HG02571 (cell line): ENCODE results near the gene ADCK1.
"Not testable (repeated sequence)": the region's sequence is repeated elsewhere in the genome, so short reads cannot be mapped to it uniquely, and the experiment has no call there.

Source experiments
- ATAC-seq: cut with Tn5 transposase; IDR thresholded peaks from one replicate; pipeline ENCODE4 v1.9.1; 2021; ENCODE audit warnings: mild to moderate bottlenecking, moderate library complexity; ENCODE audit not compliant: unreplicated experiment

ADCK1 gene

GRCh38 chr14:77805706-77806105 is 5.8 kb downstream of the ADCK1 start:
- ATAC-seq, result no peak

DNA sequence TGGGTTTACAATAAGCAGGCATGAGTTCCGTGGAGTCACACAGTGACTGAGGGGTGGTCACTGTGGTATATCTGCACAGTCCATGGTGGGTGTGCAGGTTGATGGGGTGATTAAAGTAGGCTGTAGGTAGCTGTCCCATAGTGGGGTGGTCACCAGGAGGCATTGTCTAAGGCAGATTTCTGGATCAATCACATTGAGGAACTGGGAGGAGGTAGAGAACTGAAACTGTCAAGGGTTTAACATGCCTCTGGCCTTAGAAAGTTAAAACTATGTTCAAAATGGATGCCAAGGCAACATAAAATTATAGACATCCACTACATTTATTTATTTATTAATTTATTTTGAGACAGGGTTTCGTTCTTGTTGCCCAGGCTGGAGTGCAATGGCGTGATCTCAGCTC is 8.3 kb downstream of the ADCK1 start:
- no peak for ATAC-seq

DNA sequence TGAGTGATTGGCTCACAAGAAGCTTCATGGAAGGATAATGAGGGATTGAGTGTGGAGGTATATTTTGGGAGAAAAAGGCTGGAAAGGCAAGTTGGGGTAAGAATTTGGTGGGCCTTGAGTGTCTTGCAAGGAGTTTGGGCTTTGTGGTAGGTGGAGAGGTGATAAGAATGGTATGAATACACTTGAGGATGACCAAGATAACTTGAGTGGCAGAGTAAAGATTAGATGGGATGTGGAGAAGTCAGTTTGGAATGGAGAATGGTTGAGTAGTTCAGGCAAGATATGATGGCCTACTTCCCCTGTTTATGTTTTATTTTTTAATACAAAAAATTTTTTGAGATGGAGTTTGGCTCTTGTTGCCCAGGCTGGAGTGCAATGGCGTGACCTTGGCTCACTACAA is 9.1 kb downstream of the ADCK1 start:
- ATAC-seq, result no peak

DNA sequence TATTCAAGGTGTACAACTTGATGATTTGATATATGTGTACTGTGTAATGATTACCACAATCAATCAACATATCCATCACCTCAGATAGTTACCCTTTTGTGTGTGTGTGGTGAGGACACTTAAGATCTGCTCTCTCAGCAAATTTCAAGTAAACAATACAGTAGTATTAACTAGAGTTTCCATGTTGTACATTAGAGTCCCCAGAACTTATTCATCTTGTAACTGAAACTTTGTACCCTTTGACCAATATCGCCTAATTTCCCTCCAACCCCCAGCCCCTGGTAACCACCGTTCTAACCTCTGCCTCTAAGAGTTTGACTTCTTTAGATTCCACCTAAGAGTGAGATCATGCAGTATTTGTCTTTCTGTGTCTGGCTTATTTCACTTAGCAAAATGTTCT is 12.1 kb downstream of the ADCK1 start:
- ATAC-seq, result peak; percentile 66

DNA sequence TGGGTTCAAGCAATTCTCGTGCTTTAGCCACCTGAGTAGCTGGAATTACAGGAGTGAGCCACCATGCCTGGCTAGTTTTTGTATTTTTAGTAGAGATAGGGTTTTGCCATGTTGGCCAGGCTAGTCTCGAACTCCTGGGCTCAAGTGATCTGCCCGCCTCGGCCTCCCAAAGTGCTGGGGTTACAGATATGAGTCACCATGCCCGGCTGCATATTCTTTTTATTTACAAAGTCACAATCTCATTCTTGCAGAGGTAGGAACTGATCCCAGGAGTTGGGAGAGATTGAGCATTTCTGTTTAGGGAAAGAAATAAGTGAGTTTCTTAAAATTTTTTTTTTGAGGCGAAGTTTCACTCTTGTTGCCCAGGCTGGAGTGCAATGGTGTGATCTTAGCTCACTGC is 12.8 kb downstream of the ADCK1 start:
- ATAC-seq, result not testable (repeated sequence)

- no peak for ATAC-seq
These were observed 22.4 kb downstream of the ADCK1 start for GRCh38 chr14:77822307-77822706.

DNA sequence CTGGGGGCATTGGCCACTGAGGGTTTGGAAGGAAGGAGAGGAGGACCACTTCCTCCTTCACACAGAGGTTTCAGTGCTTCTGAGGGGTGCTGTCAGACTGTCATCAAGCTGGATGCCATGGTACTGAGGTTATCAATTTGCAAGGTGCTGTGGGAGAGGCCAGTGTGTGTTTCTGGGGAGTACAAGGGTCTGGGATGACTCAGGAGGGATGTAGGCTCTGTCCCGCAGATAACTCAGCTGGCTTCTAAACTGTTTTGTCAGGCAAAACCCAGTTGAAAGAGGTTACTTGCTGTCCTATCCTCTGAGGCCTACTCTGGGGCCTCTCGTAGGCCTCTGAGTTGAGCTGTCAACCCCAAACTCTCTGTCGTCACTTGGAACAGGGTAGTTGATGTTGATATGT is 22.8 kb downstream of the ADCK1 start:
- ATAC-seq, result no peak

GRCh38 chr14:77823378-77823777 is 23.5 kb downstream of the ADCK1 start:
- ATAC-seq, result no peak

GRCh38 chr14:77825895-77826519 is 26.1 kb downstream of the ADCK1 start:
- no peak for ATAC-seq

DNA sequence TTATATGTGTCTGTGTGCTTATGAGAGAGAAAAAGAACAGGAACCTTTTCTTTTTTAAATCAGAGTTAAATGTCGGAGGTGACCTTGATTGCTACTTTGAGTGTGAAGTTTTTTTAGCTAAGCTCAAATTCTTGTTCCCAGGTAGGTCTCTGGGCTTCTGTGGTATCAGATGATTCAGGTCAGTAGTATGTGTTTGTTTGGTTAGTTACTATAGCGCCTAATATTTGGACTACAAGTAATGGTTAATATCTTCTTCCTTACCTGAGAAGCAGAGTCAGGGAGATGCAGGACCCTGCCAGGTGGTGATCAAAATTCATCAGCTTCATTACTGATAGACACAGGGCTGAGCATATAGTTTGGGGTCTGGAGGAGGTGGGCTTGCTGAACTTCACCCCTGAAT is 30.8 kb downstream of the ADCK1 start:
- ATAC-seq, result no peak

DNA sequence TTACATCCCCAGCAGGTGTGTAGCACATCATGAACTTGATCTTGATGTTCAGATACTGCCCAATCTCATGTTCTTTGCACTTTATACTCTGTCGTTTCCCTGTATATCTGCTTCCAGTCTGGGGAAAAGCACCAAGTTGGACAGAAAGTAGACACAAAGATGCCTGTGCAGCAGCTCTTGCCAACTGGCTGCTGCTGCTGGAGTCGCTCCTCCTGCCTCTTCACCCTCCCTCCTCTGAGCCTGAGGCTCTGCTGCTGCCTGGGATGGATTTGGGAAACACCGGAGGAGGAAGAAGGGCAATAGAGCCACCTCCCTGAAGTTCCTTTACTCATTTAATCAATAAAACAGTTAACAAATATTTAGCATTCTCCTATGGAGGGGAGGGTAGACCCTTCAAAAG is 32.4 kb downstream of the ADCK1 start:
- no peak for ATAC-seq

- ATAC-seq, result no peak
These were observed 38.0 kb downstream of the ADCK1 start for GRCh38 chr14:77837926-77838325.

- ATAC-seq, result no peak
These were observed 39.1 kb downstream of the ADCK1 start for GRCh38 chr14:77838831-77839511.

DNA sequence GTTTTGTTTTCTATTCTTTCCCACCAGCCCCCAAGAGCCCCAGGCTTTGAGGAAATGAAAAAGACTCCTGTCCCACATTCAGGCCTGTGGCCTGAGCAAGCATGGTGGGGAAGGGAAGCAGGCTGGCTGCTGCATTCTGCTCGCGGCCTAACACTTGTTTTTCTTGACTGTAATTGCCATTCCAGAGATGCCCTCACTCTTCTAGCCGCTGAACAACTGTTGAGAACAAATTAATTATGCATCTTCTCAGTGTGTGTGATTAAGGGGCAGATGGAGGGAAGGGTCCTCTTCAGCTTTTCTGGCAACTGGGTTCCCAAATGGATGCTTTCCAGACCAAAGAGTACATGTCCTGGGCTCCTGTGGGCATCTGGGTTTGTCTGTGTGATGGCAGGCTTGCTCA is 43.3 kb downstream of the ADCK1 start:
- no peak for ATAC-seq

GRCh38 chr14:77843651-77844050 is 43.7 kb downstream of the ADCK1 start:
- no peak for ATAC-seq

- ATAC-seq, result no peak
These were observed 44.9 kb downstream of the ADCK1 start for GRCh38 chr14:77844802-77845201.

- no peak for ATAC-seq
These were observed 48.1 kb downstream of the ADCK1 start for GRCh38 chr14:77848031-77848430.

- no peak for ATAC-seq
These were observed 49.8 kb downstream of the ADCK1 start for GRCh38 chr14:77849711-77850110.

GRCh38 chr14:77853919-77854318 is 54.0 kb downstream of the ADCK1 start:
- no peak for ATAC-seq

- ATAC-seq, result no peak
These were observed 57.0 kb downstream of the ADCK1 start for GRCh38 chr14:77856941-77857340.

GRCh38 chr14:77859934-77860570 is 60.1 kb downstream of the ADCK1 start:
- ATAC-seq, result no peak

DNA sequence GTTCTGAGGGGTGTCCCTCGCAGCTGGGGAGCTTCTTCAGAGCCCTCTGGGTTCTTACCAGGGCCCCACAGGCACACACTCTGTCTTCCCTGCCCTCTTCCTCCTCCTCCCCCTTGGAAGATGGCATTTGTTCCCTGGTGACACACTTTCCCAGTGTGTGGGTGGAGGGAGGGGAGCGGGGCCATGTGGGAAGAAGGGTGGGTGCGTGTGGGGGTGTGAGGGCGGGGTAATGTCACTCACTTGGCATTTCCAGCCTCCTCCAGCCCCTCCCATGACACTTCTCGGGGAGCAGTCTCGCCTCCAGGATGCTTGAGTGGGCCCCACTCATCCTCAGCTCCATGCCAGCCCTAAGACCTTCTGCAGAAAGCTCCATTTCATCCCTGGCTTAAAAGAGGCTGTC is 61.3 kb downstream of the ADCK1 start:
- ATAC-seq, result no peak
